ENCODE results near the gene TM6SF1. TPM values are rescaled to one million over a fixed set of nuclear protein-coding genes. Genes with fewer than 3 reads are reported as not detected.
"Not testable (repeated sequence)": the region's sequence is repeated elsewhere in the genome, so short reads cannot be mapped to it uniquely, and the experiment has no call there.

TM6SF1 gene
- total RNA-seq, 1 experiment from 2014 or later = not detected

DNA sequence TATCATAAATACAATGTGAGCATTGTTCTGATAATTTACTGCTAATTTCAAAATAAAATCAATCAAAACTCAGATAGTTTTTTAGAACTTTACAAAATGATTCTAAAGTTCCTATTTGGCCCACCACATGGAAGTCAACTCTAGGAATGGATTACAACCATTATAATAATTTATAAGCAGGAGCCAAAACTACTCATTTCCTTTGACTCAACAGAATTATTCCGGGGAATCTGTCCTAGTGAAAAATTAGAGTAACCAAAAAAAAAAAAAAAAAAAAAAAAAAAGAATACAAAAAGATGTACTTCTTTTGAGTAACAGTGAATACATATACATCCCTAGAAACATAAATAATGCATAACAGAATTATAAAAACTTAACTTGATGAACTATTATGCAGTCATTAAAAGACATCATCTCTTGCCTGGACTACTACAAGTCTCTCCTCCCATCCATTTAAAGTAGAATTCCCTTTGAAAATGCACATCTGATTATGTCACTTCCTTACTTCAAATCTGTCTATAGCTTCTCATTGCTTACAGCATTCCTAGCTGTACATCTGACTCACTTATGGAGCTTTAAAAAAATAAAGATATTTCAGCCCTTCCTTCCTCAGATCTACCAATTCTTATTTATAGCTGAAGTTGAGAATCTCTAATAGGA is 56.8 kb downstream of the TM6SF1 start:
- in situ Hi-C loops (cut with HindIII; ENCODE audit: low sequenced_read_pairs) = no loop called here
- no peak for DNase-seq (ENCODE audit: low spot score)

DNA sequence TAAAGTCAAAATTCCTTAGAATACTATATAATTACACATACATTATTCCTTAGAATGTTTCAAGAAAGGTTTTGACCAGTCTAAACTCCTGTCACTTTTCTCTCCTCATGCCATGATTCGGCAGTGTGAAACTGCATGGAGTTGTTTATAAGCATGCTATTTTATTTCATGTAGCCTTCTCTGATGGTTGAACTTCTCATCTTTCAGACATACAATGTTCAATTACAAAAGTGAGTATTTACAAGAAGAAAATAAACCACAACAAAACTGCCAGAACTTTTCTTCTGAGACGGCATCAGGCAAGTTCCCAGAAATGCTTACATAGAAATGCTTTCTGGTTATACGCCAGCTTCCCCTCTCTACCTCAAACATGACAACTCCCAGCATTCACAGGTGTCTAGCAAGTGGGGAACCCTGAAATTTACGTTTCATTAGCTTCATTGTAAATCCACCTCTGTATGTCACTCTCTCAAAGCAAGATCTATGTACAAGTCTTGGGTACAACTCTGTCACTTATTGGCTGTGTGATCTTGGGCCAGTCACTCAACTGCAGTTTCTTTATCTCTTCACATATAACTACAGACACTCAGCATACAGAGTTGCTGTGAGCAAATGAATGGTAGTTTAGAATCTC is 57.4 kb downstream of the TM6SF1 start:
- no peak for DNase-seq (ENCODE audit: low spot score)
- in situ Hi-C loops (cut with HindIII; ENCODE audit: low sequenced_read_pairs) = no loop called here

DNA sequence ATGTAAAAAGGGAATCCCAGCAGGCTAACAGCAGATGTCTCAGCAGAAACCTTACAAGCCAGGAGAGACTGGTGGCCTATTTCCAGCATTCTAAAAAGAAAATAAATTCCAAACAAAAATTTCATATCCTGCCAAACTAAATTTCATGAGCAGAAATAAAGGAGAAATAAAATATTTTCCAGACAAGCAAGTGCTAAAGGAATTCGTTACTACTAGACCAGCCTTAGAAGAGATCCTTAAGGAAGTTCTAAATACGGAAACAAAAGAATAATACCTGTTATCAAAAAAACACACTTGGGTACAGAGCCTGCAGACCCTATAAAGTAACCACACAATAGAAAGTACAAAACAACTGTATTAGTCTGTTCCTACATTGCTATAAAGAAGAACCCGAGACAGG is 58.8 kb downstream of the TM6SF1 start:
- DNase-seq (ENCODE audit: low spot score) = peak; percentile 7
- in situ Hi-C loops (cut with HindIII; ENCODE audit: low sequenced_read_pairs) = no loop called here

GRCh38 chr15:83166830-83167229 is 59.4 kb downstream of the TM6SF1 start:
- DNase-seq (ENCODE audit: low spot score) = no peak
- in situ Hi-C loops (cut with HindIII; ENCODE audit: low sequenced_read_pairs) = no loop called here

DNA sequence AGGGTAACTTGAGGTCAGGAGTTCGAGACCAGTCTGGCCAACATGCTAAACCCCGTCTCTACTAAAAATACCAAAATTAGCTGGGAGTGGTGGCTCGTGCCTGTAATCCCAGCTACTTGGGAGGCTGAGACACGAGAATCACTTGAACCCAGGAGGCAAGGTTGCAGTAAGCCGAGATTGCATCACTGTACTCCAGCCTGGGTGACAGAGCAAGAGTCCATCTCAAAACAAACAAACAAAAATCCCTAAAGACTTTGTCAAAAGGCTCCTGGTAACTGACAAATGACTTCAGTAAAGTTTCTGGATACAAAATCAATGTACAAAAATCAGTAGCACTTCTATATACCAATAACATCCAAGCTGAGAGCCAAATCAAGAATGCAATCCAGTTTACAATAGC is 62.1 kb downstream of the TM6SF1 start:
- DNase-seq (ENCODE audit: low spot score); in situ Hi-C loops (cut with HindIII; ENCODE audit: low sequenced_read_pairs): not testable (repeated sequence)

GRCh38 chr15:83170474-83171165 is 63.2 kb downstream of the TM6SF1 start:
- DNase-seq (ENCODE audit: low spot score) = no peak
- in situ Hi-C loops (cut with HindIII; ENCODE audit: low sequenced_read_pairs) = no loop called here

DNA sequence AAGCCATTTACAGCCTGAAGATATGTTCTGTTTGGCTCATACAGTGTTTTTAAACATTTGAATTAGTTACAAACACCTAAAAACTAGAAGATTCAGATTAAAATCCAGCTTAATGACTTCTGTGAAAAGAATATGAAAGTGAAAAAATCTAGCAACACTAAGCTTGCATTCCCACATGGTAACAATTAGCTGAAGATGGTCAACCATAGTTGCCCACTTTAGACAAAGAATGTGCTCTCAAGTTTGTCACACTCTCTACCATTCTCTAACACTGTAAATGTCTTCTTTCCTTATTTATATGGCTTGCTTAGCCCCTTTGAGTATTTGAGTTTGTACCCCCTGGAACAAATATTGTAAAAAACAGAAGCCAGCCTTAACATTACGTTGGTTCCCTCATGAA is 67.4 kb downstream of the TM6SF1 start:
- in situ Hi-C loops (cut with HindIII; ENCODE audit: low sequenced_read_pairs) = no loop called here
- DNase-seq (ENCODE audit: low spot score) = no peak

GRCh38 chr15:83178390-83178789 is 70.9 kb downstream of the TM6SF1 start:
- no peak for DNase-seq (ENCODE audit: low spot score)

DNA sequence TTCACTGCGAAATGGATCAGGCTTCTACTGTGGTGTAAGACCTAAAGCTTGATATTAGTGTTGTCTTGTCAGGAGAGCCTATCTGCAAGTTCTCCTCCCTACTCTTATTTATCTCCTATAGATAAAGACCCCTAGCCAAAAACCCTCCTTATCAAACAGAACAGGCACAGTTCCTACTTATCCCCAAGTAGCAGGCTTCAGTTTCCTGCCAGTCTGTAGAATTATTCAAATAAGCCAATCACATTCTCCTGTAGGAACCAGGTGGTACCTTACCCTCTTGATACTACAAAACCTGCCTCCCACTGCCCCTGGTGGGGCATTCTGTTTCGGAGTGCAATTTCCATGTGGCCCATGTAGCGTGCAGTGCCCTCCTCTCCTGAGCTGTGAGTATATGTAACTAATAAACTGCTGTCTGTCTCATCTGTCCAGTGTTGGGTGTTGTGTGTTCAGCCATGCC is 71.5 kb downstream of the TM6SF1 start:
- DNase-seq (ENCODE audit: low spot score) = no peak

More at GRCh38 chr15:83178390-83178789, 70.9 kb downstream of the TM6SF1 start:
- in situ Hi-C loops (cut with HindIII; ENCODE audit: low sequenced_read_pairs) = no loop called here

DNA sequence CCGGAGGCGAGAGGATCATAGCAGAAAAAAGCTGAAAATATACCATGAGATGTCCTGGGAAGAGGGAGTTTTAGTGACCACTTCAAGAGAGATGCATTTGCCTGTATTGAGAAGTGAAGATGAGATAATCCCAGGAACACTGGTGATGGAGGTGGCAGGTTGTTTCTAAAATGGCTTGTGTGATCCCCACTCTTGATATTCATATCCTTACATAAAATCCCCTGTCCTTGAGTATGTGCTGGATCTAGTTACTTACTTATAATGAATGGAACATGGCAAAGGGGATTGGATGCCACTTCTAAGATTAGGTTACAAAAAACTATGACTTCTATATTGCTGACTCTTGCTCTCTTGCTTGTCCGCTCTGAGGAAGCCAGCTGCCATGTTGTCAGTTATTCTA is 78.1 kb downstream of the TM6SF1 start:
- in situ Hi-C loops (cut with HindIII; ENCODE audit: low sequenced_read_pairs) = no loop called here
- DNase-seq (ENCODE audit: low spot score) = no peak

More for the DNA sequence above, 71.5 kb downstream of the TM6SF1 start:
- in situ Hi-C loops (cut with HindIII; ENCODE audit: low sequenced_read_pairs) = no loop called here

Other genes with a start within 250 kb of the TM6SF1 start
- 36.0 and 40.4 TPM in 2 replicates for gene HOMER2, start 154.9 kb upstream of the TM6SF1 start, total RNA-seq (2014; rRNA removed; shearing (Covaris generic))
- gene RAMAC, start 121.4 kb upstream of the TM6SF1 start, total RNA-seq (2014; rRNA removed; shearing (Covaris generic)) = 26.8 and 38.9 TPM in 2 replicates
- 15.7 and 21.2 TPM in 2 replicates for gene C15orf40, start 96.0 kb upstream of the TM6SF1 start, total RNA-seq (2014; rRNA removed; shearing (Covaris generic))
- gene BTBD1, start 40.4 kb upstream of the TM6SF1 start, total RNA-seq (2014; rRNA removed; shearing (Covaris generic)) = 78.8 and 136 TPM in 2 replicates
- gene HDGFL3, start 100.2 kb downstream of the TM6SF1 start, total RNA-seq (2014; rRNA removed; shearing (Covaris generic)) = 31.3 and 67.3 TPM in 2 replicates
- not detected in 2 replicates for gene BNC1, start 177.0 kb downstream of the TM6SF1 start, total RNA-seq (2014; rRNA removed; shearing (Covaris generic))

All from G401 (cell line).